ENCODE data around the gene RIPOR1.

Gene RIPOR1

DNA sequence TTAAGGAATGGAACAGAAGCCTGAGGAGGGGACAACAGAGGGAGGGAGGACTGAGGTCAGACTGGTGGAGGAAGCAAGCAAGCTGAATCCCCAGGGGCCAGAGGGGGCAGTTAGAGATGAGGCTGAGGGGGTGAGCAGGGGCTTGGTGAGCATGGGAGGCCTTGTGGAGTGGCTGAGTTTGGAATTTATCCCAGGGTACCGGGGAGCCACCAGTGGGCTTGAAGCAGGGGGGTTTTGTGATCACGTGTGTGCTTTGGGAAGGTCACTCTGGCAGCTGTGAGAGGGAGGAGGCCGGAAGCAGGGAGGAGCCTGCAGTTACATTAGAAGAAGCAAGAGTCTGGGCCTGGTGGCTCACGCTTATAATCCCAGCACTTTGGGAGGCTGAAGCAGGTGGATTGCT is 23.8 kb downstream of the RIPOR1 start:
- H3K4me3 ChIP-seq (ENCODE audit: low read depth, low read length) = no peak overlapping the region

DNA sequence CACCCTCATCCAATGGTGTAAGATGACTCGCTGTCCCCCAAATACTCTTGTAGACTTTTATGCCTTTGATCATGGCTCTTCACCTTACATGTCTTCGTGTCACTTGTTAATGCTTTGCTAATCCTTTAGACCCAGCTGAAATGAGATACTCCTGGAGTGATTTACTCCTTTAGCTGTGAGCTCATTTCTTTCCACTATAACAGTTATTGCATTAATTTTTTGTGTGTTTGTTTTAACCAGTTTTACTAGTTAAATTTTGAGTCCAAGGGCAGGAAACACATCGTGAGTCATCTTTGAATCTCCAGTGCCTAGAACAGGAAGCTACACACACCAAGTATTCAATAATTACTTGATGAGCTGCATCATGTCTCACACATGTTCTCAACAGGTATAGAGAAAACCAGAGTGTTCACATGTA is 27.2 kb downstream of the RIPOR1 start:
- no peak overlapping the region for H3K4me3 ChIP-seq (ENCODE audit: low read depth, low read length)

DNA sequence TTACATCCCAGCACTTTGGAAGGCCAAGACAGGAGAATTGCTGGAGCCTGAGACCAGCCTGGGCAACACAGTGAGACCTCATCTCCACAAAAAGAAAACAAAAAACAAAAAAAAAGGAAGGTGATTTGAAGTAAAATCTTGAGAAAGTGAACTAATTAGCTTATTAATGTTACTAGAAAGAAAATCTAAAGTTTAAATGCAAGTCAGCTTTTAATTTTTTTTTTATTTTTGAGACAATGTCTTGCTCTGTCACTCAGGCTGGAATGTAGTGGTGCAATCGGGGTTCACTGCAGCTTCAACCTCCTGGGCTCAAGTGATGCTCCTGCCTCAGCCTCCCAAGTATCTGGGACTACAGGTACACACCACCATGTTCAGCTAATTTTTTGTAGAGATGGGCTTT is 30.2 kb downstream of the RIPOR1 start:
- no peak overlapping the region for H3K4me3 ChIP-seq (ENCODE audit: low read depth, low read length)

DNA sequence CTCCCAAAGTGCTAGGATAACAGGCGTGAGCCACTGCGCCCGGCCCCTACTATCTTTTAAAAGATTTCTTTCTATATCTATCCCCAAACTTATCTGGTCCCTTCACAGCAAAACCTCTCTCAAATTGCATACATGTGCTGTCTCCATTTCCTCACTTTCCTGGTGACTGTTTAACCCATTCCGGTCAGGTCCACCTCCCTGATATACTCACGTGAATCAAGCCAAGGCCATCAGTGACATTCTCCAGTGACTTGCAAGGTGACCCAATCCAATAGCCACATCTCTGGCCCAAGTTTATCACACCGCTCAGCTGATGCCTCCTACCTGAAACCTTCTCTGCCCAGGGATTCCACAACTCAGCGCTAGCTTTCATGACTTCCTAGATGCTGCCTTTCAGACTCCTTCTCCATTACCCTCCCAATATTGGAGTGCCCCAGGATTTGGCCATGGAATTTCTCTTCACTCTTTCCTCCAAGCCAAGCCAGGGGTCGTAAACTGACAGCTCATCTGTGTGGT is 32.3 kb downstream of the RIPOR1 start:
- H3K4me3 ChIP-seq (ENCODE audit: low read depth, low read length) = no peak overlapping the region

DNA sequence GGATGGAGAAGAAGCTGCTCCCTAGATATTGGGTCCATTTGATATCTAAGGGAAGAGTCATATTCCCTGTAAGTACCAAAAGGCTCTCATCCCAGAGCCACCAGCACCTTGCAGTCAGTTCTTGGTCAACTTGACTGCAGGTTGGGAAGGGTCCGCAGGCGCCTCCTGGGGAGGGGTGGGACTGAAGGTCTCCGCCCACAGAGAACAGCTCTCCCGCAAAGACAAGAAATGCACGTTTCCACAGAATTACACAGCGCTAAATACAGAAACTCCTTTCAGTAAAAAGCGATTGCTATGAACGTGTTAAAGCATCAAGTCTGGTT is 32.8 kb downstream of the RIPOR1 start:
- peak overlapping the region; percentile 72 for H3K4me3 ChIP-seq (ENCODE audit: low read depth, low read length)

DNA sequence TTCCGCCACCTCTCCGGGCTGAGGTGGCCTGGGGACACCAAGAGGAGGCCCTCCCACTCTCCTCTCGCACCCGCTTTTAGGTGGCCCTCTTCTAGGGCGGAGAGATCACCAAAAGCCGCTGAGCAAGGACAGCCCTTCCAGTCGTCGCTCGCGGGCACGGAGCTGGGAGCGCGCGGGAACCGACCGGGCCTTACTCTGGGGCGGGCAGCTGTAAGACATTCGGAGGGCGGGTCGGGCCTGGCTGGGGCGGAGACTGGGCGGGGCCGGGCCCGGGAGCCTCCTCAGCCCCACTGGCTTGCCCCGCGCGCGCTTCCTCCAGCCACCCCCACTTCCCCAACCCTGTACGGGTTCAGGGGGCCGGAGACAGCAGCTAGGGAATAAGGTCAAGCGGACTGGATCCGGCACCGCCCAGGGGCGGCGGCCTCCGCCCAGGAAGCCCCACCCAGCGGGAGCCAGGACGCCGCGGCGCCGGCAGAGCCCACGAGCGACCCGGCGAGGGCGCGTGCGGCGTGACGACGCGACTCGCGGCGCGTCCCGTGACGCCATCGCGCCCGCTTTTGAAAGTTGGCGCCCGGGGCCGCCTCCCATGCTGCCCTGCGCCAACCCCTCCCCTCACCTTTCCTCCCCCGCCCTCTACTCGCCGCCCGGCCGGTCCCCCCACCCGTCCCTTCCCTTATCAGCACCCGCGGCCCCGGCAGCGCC is 33.3 kb downstream of the RIPOR1 start:
- peak overlapping the region; percentile 86 for H3K4me3 ChIP-seq (ENCODE audit: low read depth, low read length)

DNA sequence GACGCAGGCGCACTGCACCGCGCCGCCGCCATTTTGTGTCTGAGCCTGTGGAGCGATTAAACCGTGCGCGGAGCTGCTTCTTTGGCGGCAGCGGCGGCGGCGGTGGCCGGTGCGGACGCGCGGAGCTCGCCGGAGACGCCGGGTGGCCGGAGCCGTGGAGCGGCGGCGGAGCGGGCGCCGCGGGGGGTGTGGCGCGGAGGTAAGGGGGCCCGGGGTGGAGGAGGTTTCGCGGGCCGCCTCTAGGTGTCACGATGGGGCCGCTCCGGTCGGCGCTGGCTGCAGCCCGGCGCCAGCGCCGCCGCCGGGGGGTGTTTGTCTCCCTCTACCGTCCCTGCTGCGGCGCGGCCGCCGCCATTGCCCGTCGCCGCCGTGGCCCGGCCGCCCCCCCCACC is 33.9 kb downstream of the RIPOR1 start, which contains the start of gene CTCF:
Gene CTCF, plus strand, starts transcription at position 1 of the 392 bp plus-strand sequence. CDS start 48,307 bp downstream, outside the sequence.
- peak within 1 kb of the TSS; percentile 86 for H3K4me3 ChIP-seq (ENCODE audit: low read depth, low read length)

DNA sequence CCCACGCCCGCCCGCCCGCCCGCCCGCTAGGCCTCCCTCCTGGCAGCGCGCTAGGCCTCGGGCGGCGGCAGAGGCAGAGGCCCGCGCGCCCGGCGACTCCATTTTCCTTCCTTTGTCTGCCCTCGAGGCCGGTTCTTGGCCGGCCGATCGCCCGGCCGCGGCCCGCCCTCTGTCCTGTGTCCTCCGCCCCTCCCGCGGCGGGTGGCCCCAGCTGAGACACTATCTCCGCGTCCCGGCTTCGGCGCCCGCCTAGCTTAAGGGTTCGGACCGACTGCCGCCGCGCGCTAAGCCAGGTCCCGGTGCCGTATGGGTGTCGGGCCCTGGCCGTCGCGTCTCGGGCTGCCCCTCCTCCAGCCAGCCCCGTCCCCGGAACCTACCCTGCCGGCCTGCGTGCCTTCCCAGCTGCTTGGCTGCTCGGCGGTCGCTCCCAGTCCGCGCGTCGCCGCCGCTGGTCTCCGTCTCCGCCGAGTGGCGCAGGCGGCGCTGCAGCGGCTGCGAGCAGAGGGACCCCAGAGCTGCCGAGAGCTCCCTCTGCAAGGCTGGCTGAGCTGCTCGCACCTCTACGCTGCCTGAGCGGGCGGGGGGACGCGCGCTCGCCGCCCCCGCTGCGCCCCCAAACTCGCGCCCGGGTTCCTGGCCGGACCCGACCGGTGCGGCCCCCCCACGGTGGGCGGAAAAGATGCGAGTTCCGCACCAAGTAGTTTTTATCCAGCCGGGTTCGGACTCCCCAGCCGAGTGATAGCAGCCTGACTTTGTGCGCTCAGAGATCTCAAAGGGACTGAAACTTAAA is 34.5 kb downstream of the RIPOR1 start:
- peak overlapping the region; percentile 86 for H3K4me3 ChIP-seq (ENCODE audit: low read depth, low read length)

DNA sequence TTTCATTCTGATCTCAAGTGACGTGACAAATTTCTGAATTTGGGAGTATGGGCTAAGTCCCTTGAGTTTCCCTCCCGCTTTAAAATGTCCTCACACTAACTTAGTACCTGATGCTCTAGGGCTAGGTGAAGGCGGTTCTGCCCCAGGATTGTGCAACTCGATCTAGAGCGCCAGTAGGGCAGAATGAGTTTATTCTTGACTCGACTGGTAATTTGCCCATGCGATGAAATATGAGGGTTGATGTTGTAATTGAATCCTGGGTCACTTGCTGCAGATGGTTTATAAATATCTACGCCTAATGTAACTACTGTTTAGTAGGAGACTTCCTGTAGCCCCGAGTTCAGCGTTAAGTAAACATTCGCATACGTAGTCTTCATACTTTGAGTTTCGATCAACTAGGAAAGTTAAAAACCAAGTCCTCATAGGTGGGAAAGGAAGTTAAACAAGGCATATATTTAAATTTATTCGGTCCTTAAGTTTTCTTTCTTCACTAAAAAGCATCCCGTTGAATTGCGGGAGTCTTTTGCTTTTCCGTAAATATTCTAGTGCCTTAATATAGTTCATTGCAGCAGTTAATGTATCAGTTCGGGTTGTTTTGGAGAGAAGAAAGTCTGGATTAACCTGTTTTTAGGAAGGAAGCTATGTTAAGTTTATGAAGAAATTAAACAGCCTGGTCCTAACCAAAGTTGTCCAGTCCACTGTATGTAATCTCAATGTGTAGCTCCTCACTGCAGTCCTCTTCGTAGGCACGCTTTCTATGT is 35.3 kb downstream of the RIPOR1 start:
- H3K4me3 ChIP-seq (ENCODE audit: low read depth, low read length) = peak overlapping the region; percentile 86

DNA sequence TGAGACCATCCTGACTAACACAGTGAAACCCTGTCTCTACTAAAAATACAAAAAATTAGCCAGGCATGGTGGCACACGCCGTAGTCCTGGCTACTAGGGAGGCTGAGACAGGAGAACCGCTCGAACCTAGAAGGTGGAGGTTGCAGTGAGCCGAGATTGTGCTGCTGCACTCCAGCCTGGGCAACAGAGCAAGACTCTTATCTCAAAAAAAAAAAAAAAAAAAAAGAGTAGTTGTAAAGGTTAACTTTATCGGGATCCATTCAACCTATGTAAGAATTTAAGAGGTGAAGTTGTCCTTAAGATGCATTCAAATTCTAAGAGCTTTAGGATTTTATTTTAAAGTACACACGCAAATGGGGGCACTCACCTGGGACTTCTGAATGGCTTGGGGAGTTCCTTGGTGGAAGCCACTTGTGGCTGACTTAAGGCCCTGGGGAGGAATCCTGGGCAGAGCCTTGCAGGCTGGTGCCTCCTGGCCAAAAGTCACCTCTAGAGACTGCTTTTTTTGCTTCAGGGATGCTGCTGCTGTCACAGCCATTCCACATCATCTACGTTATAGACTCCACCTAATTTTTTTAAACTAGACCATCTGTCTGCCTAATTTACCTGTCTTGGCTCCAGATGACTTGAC is 37.0 kb downstream of the RIPOR1 start:
- no peak overlapping the region for H3K4me3 ChIP-seq (ENCODE audit: low read depth, low read length)

DNA sequence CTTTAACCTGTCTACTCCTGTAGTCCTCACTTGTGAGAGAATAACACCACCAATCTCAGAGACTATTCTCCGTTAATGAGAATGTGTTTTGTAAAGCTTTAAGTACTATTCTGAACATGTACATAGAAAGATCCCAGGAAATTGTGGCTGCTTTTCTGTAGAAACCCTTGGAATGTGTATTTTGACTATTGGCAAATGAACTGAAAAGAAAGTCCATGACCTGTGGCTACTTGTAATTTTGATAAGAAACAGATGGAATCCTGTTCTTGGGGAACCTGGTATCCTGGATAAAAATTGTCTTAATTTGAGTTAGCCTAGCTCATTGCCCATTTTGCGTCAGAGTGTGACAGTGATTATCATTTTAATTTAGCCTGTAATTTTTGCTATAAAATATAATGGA is 42.8 kb downstream of the RIPOR1 start:
- no peak overlapping the region for H3K4me3 ChIP-seq (ENCODE audit: low read depth, low read length)

DNA sequence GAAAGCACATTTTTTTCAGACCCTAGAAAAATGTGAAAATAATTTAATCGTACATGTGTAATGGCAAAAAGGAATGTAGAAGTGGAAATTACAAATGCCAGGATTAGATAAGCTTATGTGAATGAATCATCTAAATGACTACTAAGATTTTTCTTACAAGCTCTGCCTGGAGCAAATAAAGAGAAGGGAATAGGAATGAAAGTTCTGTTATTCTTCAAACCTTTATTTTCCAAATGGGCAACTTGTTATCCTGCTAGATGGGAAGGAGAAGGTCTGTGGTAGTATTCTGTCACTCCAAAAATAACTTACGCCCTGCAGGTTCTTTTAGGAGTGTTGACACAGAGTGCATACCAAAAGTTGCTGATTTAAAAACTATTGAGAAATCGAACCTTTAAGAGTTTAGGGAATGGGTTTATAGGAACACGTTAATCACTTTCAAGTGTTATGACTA is 43.4 kb downstream of the RIPOR1 start:
- H3K4me3 ChIP-seq (ENCODE audit: low read depth, low read length) = no peak overlapping the region

DNA sequence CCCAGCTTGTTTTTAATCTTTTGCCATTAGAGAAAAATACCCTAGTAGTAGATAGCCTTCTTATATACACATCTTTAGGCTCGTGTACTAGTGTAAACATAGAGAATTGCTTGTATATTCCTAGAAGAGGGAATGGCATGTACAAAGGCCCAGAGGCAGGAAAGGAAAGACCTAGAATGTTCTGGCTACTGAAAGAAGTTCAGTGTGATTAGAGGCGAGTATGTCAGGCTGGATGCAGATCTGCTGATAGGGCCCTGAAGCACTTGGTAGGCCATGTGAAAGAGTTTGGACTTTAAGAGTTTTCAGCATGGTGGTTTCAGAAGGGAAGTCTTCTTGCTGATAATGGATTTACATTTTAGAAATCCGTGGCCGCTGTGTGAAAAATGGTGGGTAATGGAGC is 51.1 kb downstream of the RIPOR1 start:
- H3K4me3 ChIP-seq (ENCODE audit: low read depth, low read length) = no peak overlapping the region

DNA sequence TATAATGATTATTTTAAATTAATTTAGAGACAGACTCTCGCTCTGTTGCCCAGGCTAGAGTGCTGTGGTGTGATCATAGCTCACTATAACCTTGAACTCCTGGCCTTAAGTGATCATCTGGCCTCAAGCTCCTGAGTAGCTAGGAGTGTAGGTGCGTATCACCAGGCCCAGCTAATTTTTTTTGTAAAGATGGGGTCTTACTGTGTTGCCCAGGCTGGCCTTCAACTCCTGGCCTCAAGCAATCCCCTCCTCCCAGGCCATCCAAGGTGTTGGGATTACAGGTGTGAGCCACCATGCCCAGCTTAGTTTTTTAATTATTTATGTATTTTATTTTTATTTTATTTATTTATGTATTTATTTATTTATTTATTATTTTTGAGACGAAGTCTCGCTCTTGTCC is 51.6 kb downstream of the RIPOR1 start:
- no peak overlapping the region for H3K4me3 ChIP-seq (ENCODE audit: low read depth, low read length)

DNA sequence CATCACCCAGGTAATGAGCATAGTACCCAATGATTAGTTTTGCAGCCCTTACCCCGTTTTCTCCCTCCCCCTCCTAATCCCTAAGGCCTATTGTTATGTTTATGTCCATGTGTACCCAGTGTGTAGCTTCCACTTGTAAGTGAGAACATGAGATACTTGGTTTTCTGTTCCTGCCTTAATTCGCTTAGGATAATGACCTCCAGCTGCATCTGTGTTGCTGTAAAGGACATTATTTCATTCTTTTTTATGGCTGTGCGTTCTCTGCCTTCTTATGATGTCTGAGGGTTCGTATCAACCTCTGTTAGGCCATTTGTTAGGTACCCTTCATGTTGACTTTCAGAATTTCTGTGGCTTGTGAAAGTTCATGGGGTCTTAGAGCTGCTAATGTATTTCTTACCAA is 64.7 kb downstream of the RIPOR1 start:
- no peak overlapping the region for H3K4me3 ChIP-seq (ENCODE audit: low read depth, low read length)

DNA sequence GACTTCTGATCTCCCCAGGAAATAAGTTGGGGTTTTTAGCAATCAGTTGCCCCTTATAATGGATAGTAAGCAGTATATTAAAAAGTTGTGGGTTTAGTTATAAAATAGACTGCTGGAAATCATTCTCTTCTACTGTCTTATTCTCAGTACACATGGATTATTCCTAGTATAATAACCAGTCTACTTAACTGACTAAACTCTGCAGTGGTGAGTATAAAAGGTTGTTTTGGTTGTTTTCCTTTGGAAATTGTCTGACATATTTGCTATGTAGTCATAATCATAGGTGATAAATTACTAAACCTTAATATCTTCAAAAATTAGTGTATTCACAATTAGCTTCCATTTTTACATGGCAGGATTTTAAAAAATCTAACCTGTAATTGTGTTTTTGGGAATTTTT is 65.1 kb downstream of the RIPOR1 start:
- no peak overlapping the region for H3K4me3 ChIP-seq (ENCODE audit: low read depth, low read length)

DNA sequence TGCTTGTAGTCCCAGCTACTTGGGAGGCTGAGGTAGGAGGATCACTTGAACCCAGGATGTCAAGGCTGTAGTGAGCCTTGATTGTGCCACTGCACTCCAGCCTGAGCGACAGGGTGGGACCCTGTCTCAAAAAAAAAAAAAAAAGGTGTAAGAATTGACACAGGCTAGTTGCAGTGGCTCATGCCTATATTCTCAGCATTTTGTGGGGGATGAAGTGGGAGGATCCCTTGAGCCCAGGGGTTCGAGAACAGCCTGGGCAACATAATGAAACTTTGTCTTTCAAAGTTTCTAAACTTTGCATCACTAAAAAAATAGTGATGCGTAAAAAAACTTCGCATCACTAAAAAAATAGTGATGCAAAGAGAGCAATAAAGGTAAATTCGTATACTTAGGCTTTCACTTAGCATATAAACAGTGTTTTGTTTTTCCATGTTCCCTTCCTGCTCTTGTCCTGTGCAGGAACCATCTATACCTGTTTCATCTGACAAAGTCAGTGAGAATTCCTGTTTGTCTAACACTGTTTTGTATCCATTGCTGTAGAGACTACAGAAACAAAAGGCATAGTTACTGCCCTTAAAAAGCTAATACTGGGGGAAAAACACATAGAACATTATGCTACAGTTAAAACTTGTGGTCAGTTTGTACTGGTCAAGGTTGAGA is 65.8 kb downstream of the RIPOR1 start:
- no peak overlapping the region for H3K4me3 ChIP-seq (ENCODE audit: low read depth, low read length)

DNA sequence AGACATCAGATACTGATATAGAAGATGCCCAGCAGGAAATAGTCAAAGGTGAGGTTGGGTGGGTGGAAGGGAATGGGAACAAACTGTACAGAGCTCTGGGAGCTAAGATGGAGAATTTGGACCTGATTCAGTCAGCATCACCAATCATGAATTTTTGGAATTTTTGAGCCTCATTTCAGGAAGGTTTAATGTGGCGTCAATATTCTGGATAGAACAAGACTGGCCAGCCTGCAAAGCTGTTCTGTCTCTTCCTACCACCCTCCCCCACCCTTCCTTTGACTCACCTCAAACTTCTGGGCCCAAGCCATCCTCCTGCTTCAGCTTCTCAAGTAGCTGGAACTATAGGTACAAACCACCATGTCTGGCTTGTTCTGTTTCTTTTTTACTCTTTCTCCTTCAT is 66.3 kb downstream of the RIPOR1 start:
- no peak overlapping the region for H3K4me3 ChIP-seq (ENCODE audit: low read depth, low read length)

Measured in iPS-11a (cell line).